GM21528 (cell line): Measurements from ENCODE around the gene HIC1.
A peak's percentile ranks its signal among the peaks of the same experiment; 100 is the strongest.

Source experiments
- ATAC-seq: cut with Tn5 transposase; IDR thresholded peaks from one replicate; pipeline ENCODE4 v1.9.1; 2021; ENCODE audit warnings: mild to moderate bottlenecking, moderate library complexity; ENCODE audit not compliant: unreplicated experiment, low FRiP score

Gene HIC1

DNA sequence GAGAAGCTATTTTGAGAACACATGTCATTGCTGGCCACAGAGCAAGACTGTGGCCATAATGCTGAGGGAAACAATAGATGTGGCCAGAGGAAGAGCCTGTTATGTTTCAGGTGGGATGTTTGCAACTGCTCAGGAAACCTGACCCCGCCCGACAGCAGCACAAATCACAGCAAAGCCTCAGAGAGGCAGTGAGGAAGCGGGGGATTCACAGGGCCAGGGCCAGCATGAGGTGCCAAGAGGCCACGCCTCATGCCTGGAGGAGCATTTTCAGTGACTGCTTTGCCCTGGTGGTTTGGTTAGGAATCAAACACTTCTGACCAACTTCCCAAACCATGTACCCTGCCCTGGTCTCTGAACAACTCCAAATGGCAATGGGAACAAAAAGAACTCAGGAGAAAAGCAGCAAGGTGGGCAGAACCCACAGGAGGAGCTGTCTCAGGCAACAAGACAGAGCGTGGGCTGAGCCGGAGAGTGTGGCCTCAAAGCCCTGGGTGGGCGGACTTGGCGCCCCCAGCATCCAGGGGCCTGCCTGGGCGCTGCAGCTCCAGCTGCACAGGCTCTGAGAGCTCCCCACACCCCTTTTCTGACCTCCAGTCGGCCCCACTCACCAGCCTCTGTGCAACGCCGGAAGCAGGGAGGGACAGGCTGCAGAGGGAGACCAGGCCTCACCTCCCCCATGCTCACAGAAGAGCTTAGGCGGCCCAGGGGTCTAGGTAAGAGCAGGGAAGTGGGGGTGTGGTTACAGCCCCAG lies 20.6 kb downstream of the HIC1 start:
- no peak for ATAC-seq

DNA sequence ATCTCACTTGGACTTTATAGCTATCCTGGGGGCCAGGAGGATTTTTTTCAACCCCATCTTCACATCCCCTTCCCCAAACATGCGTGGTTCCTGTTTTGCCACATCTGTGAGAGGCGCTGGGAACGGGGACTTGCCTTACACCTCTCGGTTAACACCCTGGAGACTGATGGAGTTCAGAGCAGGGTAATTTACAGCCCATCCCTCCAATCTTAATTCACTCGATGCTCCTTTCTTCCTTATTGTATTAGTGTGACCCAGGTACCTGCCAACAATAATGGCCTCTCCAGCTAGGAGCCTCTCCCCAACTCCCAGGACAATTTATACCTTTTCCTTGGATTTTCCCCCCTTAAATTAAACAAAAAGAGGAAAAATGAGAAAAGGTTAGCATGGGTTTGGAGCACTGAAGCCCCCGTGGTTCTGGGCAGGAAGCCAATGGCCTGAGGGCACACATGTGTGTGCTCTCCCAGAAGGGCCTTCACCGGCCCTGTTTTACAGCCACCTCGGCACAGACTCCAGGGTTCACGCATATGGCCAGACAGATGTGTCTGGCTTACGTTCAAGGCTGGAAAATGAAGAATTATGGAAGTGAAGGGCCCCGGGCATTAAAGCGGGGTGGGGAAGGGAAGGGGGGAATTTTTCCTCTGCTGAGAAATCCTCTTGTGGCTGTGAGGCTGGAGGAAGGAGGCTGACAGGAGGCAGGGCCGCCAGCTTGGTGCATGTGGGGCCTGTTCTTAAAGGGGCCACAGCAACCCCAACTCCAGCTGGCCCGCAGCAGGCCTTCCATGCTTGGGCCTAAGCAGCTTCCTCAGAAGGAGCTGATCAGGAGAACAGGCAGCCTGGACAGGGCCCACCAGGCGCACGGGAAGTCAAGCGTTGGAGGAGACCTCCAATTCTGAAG lies 21.4 kb downstream of the HIC1 start:
- ATAC-seq, result no peak

DNA sequence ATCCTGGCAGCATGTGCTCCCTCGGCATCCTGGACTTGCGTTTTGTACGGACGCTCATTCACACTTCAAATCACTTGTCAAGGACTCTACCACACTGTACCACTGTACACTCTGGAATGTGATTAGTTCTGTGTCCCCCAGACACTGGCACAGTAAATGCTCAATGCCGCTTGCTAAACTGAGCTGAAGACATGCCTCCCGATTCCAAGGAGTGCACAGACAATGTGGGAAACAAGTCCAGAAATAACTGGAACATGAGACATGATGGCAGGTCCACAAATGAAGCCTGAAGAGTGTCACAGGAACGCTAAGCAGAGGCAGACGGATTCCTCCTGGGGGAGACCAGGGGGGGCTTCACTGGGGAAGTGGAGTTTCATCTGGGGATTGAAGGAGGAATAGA lies 22.1 kb downstream of the HIC1 start:
- ATAC-seq, result no peak

DNA sequence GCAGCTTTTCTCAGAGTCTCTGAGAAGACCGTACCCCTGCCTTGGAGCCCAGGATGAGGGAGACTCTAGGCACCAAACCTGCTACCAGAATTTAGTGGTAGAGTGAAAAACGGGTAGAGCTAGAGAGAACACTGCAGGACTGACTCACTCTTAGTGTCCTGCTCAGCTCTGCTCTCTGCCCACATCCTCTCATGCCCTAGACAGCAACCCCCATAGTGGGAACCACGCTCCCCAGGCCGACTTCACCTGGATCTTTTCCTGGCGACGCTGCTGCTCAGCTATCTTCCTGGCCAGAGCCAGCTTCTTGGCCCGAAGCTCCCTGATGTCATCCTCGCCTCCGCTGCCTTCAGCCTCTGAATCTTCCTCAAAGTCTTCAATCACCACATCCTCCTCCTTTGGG lies 26.7 kb downstream of the HIC1 start:
- ATAC-seq, result no peak

DNA sequence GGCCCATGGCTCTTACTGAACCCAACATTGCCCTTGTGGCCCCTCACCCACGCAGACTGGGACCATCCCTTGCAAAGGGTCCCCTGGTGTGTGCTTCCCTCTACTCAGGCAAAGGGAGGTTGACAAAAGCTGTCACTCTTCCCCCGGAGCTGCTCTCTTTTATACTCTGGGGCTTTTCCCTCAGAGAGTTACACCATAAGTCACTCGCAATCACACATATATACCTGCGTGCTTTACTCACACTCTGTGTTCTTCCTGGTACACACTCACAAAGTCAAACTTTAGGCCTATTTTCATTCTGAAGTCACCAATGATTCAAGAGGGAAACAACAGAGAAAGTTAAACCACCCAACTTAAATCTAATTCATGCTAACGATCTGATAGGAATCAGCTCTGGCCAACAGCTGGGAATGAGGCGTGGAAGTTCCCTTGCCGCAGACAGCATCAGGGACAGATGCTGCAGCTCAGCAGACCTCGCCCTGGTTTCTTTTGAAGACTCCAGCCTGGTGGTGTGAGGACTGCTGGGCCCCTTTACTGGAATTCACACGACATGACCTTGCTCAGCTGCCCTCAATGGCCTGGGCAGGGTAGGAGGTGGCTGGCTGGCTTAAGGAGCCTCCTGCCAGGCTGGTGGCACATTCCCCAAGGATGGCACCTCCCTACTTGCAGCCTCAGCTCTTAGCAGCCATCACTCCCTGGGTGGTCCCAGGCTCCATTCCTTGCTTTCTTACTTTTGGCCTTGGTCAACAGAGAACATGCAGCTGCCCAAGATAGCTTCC lies 27.3 kb downstream of the HIC1 start:
- ATAC-seq, result no peak

DNA sequence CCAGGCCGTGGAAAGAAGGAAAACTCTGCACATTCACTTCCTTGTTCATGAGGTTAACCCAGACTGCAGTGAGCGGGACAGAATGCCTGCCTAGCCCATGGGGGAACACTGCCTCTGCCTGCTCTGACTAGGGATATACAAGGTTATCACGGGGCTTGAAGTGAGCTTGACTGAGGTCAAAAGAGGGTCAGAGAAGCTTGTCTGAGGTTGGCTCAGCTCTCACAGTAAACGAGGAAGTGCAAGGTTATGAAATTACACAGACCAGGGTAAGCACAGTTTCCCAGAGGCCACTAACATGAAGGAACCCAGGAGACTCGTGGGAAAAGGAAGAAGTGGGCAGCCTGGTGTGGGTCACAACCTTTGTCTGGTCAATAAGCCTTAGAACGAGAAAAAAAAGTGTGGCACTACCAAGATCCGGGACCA lies 28.7 kb downstream of the HIC1 start:
- no peak for ATAC-seq

DNA sequence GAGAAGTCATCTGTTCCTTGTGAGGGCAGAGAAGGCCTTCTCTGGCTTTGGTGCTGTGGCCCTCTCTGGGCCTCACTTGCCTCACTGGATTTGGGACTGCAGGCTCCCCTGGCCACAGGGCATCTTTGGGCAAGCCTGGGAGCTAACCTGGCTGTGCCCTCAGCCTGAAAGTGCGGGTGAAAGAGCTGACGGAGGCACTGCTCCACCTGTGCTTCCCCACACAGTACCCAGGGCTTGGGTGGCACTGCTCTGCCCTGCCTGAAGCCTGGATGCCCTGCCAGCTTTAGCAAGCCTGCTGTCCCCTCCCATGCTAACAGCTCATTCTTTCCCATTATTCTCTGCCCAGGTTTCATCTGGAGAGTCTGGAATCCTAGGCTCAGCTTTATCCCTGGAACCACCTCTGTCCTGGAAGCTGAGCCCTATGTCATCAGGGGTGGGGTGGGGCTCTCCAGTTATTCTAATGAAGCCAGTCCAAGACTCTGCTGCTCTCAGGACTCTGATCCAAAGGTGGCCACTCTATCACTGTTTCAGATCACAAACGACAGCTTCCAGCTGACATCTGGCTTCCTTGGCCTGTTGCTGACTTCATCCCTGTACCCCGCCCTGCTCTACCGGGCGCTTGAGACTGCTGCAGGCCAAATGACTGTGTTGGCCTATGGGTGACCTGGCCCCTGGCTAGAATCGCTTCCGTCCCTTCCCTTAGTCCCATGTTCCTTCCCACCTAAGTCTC lies 29.3 kb downstream of the HIC1 start:
- ATAC-seq, result no peak

DNA sequence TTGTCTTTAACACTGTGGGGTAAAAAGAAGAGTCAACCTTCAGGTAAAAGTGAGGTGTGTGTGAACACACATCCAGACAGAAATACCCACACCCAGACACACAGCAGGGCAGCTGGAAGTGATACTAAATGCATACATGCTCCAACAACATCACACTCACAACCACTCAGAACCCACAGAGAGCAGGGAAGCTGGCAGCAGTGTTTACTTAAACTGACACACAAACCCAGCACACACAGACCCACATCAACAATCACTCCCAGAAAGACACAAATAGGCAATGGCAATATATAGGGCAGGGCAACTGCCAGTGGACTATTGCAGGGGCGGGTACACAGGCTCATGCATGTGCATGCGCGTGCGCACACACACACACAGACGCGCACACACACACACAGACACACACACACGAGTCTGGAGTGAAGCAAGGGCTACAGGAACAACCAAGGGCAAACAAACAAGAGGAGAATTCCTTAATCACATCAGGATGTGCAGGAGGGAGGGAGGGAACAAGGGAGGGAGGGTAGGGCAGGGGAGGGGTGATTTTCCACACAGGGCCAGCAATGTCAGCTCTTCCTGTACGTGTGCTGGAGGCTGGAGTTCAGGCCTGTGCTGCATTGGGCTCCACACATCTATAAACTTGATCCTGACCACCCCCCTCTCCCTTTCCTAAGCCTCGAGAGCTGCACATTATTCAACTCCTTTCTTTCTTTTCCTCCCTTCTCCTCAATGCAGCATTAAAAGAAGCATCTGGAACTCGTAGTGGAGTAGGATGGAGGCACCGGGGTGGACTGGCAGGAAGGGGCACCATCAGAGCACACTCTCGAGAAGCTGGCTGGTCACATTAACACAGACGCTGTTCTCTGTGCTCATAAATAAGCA lies 30.1 kb downstream of the HIC1 start:
- no peak for ATAC-seq

DNA sequence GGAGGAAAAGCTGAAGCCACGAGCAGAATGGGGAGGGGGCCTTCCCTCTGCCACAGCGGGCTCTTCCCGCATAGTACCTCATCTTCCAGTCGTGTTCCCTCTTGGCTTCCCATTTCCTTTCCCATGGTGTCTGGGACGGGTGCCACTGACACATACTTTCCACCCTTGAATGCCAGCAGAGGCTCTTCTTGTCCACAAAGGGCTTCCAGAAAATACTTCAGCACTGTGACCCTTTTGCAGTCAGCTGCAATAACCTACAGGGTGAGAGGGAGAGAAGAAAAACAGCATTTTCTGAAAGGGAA lies 30.7 kb downstream of the HIC1 start:
- no peak for ATAC-seq

DNA sequence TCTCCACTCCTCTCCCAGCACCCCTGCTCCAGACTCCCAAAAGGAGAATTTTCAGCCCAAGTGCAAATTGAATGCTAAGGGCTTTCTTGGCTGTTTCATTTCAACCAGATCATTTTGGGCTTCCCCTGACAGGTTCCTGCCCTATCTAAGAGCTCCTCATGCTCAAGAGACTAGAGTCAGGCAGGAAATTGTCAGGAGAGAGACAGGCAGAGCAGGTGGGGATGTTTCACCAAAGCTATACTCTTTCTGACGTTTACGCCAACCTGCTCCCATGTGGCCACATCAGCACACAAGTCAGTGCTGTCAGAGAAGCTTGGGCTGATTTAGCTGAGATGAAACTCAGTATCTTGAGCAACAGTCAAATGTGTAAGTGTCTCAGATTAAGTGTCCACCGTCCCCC lies 31.4 kb downstream of the HIC1 start:
- no peak for ATAC-seq

DNA sequence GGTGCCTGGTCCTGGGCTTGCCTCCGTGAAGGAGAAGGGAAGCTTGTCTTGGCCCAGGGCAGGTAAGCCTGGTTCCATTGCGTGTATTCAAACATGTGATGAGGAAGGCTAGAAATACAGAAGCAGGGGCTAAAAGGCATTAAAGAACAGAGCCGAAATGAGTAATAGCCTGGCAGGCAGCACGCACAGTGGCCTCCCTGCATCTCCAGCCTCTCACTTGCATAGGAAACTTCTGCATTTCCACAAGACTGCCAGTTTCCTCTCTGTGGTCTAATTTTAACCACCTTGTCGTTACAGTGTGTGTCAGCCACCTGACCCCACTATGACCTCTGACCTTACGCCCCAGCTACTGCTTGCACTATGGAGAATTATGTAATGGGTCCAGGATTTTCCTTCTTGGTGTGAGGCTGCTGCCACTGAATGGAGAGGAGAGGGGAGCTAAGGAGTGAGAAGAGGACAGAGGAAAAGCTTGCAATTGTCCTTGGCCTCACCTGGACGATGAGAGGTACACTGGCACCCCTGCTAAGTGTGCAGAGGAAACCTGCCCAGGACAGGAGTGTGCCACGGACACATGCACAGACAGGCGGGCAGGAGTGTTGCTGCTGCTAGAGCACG lies 32.8 kb downstream of the HIC1 start:
- no peak for ATAC-seq

DNA sequence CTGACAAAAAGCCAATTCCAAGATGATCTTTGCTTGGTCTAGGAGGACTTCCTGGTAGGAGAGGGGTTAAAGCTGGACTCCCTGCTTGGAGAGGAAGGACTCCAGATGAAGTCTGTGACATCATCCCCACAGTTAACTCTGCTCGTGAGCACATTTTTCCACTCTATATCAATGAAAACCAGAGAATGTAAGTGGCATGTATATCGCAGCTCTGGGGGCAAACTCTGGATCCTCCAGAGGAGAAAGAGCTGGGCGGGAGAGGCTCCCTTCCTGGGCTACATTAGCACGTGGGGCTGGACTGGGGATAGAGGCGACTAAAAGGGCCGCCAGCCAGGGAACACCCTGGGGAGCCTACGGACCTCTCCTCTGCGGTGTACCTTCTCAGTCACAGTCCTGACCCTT lies 34.1 kb downstream of the HIC1 start:
- peak; percentile 23 for ATAC-seq

DNA sequence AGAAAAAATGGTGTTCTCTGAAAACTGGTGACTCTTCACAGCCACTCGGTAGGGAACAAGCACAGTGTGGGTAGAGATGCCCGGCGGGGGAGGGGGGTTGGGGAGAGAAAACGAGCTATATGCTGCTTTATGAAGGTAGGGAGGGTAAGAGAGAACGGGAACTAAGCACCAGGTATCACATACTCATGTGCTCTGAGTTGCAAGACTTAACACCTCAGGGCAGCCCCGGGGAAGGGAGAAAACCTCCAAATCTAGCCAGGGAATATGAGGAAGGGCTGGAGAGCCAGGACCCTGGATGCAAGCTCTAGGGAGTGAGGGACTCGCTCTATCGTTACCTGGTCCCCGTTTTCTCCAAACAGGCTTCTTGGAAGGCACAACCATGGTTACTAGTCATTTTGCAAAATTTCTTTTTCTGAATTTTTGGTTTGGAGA lies 35.3 kb downstream of the HIC1 start:
- ATAC-seq, result no peak

DNA sequence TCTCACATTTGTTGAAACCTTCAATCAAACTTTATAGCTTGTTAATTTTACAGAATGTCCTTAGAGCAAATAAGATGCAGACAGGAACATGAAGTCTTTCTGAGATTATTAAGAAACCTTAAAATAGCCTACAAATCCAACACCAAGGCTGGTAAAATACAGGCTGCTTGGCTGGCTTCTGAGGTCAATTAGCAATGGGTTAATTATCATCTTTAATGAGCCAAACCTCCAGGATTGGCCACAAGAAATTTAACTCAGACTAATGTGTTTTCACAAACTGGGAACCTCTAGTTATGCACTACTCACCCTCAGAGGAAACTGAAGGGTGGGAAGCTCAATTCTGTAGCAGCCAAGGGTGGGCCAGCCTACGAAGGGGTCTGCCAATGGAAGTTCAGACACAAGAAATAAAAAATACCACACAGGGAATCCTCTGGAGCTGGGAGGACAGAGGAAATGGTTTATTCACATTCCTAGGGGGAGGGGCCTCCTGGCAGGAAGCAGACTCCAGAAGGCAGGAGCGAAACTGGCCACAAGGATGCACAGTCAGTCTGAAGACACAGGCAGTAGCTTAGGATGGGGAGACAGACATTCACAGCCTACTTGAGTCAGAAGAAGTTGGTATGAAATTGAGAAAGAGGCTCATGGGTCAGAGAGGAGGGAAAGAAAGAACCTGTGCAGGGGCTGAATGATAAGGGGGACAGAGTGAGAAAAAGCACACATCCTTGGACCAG lies 36.1 kb downstream of the HIC1 start:
- no peak for ATAC-seq

DNA sequence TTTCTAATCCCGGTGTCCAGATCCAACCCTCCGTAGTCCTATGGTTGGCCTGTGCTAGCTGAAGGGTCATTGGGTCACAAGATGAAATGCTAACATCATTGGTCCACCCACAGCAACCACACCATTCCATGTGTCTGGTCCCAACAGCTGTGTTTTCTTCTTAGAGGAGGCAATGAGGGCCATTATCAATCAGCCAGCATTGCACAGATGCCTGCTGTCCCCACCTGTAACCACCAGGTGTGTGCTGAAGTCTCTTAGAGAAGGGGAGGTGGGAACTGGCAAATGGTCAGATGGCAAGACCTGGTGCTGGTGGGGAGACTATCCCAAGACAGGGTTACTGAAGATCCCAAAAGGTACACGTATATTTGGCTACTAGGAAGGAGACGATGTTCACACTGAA lies 37.4 kb downstream of the HIC1 start:
- no peak for ATAC-seq

DNA sequence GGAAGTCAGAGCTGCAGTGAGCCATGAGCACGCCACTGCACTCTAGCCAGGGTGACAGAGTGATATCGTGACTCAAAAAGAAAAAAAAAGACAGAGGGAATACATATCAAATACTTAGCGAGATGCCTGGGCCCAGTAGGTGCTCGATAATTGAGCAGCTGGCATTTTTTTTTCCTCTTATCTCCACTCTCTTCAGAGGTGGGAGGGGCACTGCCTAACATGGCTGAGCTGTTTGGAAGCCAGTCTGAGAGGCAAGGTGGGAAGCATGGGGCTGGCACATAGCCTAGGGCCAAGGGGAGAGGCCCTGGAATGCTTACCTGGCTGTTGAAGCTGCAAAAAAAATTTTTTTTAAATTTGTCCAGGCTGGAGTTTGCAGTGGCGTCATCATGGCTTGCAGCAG lies 38.4 kb downstream of the HIC1 start:
- ATAC-seq, result no peak

DNA sequence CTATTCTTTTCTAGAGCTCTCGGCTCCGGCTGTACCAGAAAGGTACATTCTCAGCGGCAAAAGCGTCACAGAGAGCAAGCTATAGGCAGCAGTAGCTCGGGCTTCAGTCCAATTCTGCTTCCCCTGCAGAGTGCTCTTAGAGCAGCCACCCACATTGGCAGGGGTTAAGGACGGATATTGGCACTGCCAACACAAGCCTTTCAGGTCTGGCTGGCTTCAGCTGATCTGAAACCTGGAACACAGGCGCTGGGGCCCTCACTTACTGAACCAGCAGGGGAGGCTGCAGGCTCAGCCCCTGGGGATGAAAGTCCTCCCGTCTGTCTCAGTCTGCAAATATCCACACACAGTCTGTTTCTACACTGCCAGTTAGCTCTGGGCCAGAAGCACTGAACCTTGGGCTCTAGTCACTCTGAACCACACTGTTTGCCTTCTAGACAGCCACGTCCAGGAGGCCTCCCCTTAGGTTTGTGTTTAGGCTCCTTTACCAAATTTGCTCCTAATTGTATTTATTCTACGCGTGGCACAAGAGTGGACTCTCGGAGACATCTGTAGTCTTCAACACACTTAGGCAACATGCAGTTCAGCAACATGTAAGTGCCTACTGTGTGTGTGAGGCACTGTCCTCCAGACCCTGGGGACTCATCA lies 40.1 kb downstream of the HIC1 start:
- ATAC-seq, result no peak

DNA sequence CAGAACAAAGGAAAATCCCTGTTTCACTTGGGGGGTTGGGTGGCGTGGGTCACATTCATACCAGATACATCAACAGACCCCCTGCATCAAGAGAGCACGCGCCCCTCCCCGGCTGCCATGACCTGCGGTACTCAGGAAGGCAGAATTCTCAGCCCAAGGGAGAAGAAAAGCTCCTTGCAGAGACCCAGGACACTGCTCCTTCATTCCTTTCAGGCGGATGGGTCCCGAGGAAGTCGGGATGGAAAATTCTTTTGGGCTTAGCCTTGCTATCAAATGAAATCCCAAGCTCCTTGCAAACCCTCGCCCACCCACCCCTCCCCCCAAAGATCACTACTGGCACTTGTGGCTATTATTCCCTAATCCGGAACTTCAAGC lies 40.6 kb downstream of the HIC1 start:
- ATAC-seq, result no peak
